Stimulated activated CD4-positive, alpha-beta T cell treated with anti-CD3 and anti-CD28 coated beads, TNF-alpha, amount 100 ng/mL, for 1 hour (primary cell): Measurements from ENCODE around the gene TRMT112.
"Not testable (repeated sequence)": the region's sequence is repeated elsewhere in the genome, so short reads cannot be mapped to it uniquely, and the experiment has no call there.

Experiments used
- DNase-seq, 3 donors: peaks; one replicate each; pipeline ENCODE4 v3.0.0-alpha.2; 2020; ENCODE audit warnings: low read depth in 3 of 3, low spot score in 1 of 3

TRMT112 gene

GRCh38 chr11:64331569-64332371 is 14.4 kb upstream of the TRMT112 start:
- peak in 2 of 3 donors; percentile 23 to 34 for DNase-seq

DNA sequence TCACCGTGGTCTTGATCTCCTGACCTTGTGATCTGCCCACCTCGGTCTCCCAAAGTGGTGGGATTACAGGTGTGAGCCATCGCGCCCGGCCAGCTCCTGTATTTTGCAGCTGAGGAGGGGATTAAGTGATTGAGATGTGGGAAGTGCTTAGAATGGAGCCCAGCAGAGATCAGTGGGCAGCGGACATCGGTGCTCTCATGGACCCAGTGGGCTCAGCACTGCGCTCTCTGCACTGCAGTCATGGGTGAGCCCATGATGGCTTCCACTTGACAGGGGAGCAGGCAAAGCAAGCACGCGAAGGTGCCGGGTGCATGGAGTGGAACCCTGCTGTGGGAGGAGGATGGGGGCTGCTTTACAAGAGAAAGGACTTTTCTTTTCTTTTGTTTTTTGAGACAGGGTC is 13.5 kb upstream of the TRMT112 start:
- DNase-seq: no peak

GRCh38 chr11:64327993-64328392 is 10.6 kb upstream of the TRMT112 start:
- no peak for DNase-seq

GRCh38 chr11:64327375-64327774 is 10.0 kb upstream of the TRMT112 start:
- DNase-seq: no peak

- DNase-seq: no peak
Observed at GRCh38 chr11:64324692-64325469, 7.5 kb upstream of the TRMT112 start.

DNA sequence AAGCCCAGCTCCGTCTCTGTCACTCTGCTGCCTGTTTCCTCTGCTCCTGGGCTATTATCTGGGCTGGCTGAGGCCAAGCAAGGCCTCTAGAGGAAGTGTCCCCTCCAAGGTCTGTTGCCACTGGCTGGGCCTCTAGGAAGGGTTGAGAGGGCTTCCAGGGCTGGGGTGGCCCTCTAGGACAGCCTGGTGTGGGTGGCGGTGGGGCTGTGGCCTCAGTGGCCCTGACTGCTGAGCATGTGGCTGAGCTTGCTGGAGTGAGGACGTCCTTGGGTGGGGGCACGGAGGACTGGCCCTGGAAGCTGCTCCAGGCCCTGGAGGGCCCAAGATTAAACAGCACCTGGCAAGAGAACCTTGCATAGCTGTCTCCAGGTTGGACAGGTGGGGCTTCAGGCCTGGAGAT is 6.6 kb upstream of the TRMT112 start:
- not testable (repeated sequence) for DNase-seq

GRCh38 chr11:64323373-64323772 is 6.0 kb upstream of the TRMT112 start:
- DNase-seq: no peak

GRCh38 chr11:64322925-64323260 is 5.5 kb upstream of the TRMT112 start:
- DNase-seq: no peak

DNA sequence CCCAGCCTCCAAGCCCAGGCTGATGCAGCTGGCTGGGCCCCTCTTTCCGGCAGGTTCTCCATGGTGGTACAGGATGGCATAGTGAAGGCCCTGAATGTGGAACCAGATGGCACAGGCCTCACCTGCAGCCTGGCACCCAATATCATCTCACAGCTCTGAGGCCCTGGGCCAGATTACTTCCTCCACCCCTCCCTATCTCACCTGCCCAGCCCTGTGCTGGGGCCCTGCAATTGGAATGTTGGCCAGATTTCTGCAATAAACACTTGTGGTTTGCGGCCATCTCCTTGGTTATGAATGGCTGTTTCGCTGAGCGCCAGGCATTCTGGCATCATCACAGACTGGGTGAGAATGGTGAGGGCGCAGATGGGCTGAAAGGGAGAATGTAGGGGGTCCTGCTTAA is 4.2 kb upstream of the TRMT112 start:
- no peak for DNase-seq

GRCh38 chr11:64321026-64321425 is 3.7 kb upstream of the TRMT112 start:
- no peak for DNase-seq

GRCh38 chr11:64320556-64320955 is 3.2 kb upstream of the TRMT112 start:
- DNase-seq: no peak

DNA sequence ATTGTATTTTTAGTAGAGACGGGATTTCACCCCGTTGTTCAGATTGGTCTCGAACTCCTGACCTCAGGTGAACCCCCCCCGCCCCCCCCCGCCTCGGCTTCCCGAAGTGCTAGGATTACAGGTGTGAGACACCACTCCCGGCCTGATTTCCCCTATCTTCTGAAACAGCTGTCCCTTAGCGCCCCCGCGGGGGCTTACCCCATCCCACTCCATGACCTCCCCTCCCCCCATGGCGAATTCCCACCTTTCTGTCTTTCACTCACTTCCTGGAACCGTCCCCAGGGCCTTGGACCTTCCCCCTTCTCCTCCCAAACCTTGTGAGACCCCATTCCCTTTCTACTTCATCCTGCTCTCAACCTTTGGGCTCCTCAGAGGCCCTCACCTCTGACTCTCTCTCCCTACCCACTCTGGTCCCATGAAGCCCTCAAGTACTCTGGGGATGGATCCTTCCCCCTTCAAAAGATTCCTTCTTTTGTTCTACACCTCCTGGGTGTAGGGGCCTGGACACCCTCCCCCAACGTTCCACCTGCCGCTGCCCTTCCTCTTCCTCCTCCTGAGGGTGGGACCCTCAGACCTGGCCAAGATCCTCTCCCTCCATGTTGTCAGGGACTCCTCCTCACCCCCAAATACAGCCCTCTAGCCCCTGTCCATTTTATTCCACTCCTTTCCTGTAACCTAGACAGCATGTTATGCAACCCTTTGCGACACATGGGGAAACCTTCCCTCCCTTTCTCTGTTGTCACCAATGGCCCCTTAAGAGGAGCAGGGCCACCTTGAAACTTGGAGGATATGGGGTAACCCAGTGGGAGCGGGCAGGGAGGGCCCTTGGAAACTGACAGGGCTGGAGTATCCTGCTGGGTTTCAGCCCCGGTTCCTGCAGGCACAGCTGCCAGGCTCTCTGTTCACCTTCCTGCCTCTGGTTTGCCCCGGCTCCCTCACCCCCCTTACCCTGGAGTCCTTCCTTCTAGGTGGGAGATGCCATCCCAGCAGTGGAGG is 1.7 kb upstream of the TRMT112 start:
- no peak for DNase-seq

GRCh38 chr11:64317961-64318765 is 804 bp upstream of the TRMT112 start, which contains the start of gene PRDX5:
Gene PRDX5 (plus strand): TSS chr11:64318121. CDS start chr11:64318216, 95 bp downstream.
- peak; percentile 86 to 91 (median 88) for DNase-seq

- DNase-seq: peak in 1 of 3 donors; percentile 33
Observed at GRCh38 chr11:64316672-64317324, 561 bp downstream of the TRMT112 start.

GRCh38 chr11:64315667-64316526 is 1.5 kb downstream of the TRMT112 start:
- DNase-seq: not testable (repeated sequence)

- no peak for DNase-seq
Observed at GRCh38 chr11:64314805-64315561, 2.4 kb downstream of the TRMT112 start.

- DNase-seq: no peak
Observed at GRCh38 chr11:64314146-64314804, 3.1 kb downstream of the TRMT112 start.
